Peyer's patch (tissue), 4 donors: Measurements from ENCODE around the gene GPR108.

Source experiments
- POLR2A ChIP-seq, 2 donors: fragments of 450-650 bp; IDR thresholded peaks; one replicate each; pipeline ENCODE4 v1.5.1; 2017; ENCODE audit warnings: antibody characterized with exemption in 2 of 2, mild to moderate bottlenecking in 2 of 2, moderate library complexity in 2 of 2
- TF ChIP-seq, protein P1 (sequence below), 6 experiments: fragments of 450-650 bp in 4 of 6; fragments of 200-600 bp in 2 of 6; sonication (generic) in 1 of 6; IDR thresholded peaks; one replicate each; pipeline ENCODE4 v1.5.1; 2017 to 2019; ENCODE audit warnings: antibody characterized with exemption in 6 of 6, mild to moderate bottlenecking in 3 of 6, moderate library complexity in 1 of 6

DNA sequence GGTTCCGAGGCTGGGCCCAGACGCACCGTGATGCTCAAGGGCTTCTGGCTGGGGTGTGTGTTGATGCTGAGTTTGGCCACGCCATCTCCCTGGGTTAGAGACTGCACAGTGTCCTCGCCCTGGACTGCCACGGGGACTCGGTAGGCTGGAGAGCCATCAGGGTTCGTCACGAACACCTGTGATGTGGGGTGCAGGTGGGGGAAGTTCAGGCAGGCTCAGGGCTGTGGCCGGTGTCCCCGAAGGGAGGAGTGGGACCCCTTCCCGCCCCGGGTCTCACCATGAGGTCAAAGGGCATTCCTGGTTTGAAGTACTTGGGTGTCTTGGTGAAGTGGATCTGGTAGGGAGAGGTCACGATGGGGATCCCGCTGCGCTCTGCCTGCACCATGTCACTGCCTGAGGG lies 25.1 kb downstream of the GPR108 start:
- TF ChIP-seq, protein P1, sequence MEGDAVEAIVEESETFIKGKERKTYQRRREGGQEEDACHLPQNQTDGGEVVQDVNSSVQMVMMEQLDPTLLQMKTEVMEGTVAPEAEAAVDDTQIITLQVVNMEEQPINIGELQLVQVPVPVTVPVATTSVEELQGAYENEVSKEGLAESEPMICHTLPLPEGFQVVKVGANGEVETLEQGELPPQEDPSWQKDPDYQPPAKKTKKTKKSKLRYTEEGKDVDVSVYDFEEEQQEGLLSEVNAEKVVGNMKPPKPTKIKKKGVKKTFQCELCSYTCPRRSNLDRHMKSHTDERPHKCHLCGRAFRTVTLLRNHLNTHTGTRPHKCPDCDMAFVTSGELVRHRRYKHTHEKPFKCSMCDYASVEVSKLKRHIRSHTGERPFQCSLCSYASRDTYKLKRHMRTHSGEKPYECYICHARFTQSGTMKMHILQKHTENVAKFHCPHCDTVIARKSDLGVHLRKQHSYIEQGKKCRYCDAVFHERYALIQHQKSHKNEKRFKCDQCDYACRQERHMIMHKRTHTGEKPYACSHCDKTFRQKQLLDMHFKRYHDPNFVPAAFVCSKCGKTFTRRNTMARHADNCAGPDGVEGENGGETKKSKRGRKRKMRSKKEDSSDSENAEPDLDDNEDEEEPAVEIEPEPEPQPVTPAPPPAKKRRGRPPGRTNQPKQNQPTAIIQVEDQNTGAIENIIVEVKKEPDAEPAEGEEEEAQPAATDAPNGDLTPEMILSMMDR (IDR thresholded peaks at IDR 0.05), result no peak
- no peak for TF ChIP-seq POLR2A (IDR thresholded peaks at IDR 0.05)
